HepG2 (cell line): ENCODE measurements around the gene TIMM10. TPM values are rescaled to one million over a fixed set of nuclear protein-coding genes. Genes with fewer than 3 reads are reported as not detected.

Experiments
- CHD4 ChIP-seq: fragments of 200-600 bp; sonication (generic); IDR thresholded peaks from 2 replicates; pipeline ENCODE4 v1.7.0; 2017; ENCODE audit warnings: mild to moderate bottlenecking, low read length, borderline replicate concordance
- DBP ChIP-seq: sonication (generic); formaldehyde crosslinking; IDR thresholded peaks from 2 replicates; pipeline ENCODE4 v1.4.0; 2020; ENCODE audit warnings: missing genetic modification reagents; ENCODE audit errors: not compliant biosample characterization
- DNMT1 ChIP-seq: sonication (generic); formaldehyde crosslinking; IDR thresholded peaks from 2 replicates; pipeline ENCODE4 v1.5.1; 2020; ENCODE audit warnings: mild to moderate bottlenecking, missing genetic modification reagents
- HIVEP1 ChIP-seq: sonication (generic); formaldehyde crosslinking; IDR thresholded peaks from 2 replicates; pipeline ENCODE4 v1.4.0; 2020; ENCODE audit warnings: mild to moderate bottlenecking, missing genetic modification reagents
- KLF11 ChIP-seq: IDR thresholded peaks from 2 replicates; pipeline ENCODE4 v1.6.1; 2016; ENCODE audit warnings: missing compliant biosample characterization
- NFYC ChIP-seq: IDR thresholded peaks from 2 replicates; pipeline ENCODE4 v1.6.1; 2016; ENCODE audit warnings: missing genetic modification reagents, missing compliant biosample characterization
- NR2C2 ChIP-seq: sonication (generic); formaldehyde crosslinking; IDR thresholded peaks from 2 replicates; pipeline ENCODE4 v1.4.0; 2020; ENCODE audit warnings: missing genetic modification reagents, mild to moderate bottlenecking, moderate library complexity, borderline replicate concordance
- PCBP2 ChIP-seq: fragments of 200-400 bp; formaldehyde crosslinking; optimal IDR thresholded peaks from 2 replicates; pipeline ENCODE3; 2018; ENCODE audit warnings: low read length, low read depth; ENCODE audit not compliant: poor library complexity, severe bottlenecking
- POGZ ChIP-seq: sonication (generic); formaldehyde crosslinking; IDR thresholded peaks from 2 replicates; pipeline ENCODE4 v1.4.0; 2020; ENCODE audit warnings: mild to moderate bottlenecking, missing genetic modification reagents
- RFX1 ChIP-seq: fragments of 450-650 bp; IDR thresholded peaks from 2 replicates; pipeline ENCODE4 v1.6.1; 2017
- TCF12 ChIP-seq, 2 experiments: fragments of 450-650 bp in 1 of 2; sonication (generic) in 1 of 2; formaldehyde crosslinking in 1 of 2; IDR thresholded peaks; 2 replicates each; pipeline versions ENCODE4 v1.6.1 to v1.8.0; 2017 to 2022; ENCODE audit warnings: antibody characterized with exemption in 1 of 2, mild to moderate bottlenecking in 1 of 2, missing genetic modification reagents in 1 of 2, moderate library complexity in 1 of 2
- TFDP1 ChIP-seq: IDR thresholded peaks from 2 replicates; pipeline ENCODE4 v1.6.1; 2016; ENCODE audit warnings: missing compliant biosample characterization, missing genetic modification reagents, borderline replicate concordance
- TFDP2 ChIP-seq: sonication (generic); formaldehyde crosslinking; IDR thresholded peaks from 2 replicates; pipeline ENCODE4 v1.4.0; 2020; ENCODE audit warnings: missing genetic modification reagents
- TP53 ChIP-seq: sonication (generic); formaldehyde crosslinking; conservative IDR thresholded peaks from 2 replicates; pipeline ENCODE4 v1.4.0; 2020; ENCODE audit warnings: missing genetic modification reagents
- XBP1 ChIP-seq: sonication (generic); formaldehyde crosslinking; IDR thresholded peaks from 2 replicates; pipeline ENCODE4 v1.5.0; 2020; ENCODE audit warnings: missing genetic modification reagents
- ZC3H13 ChIP-seq: sonication (generic); formaldehyde crosslinking; IDR thresholded peaks from 2 replicates; pipeline ENCODE4 v1.8.1; 2023; ENCODE audit warnings: mild to moderate bottlenecking, missing genetic modification reagents, moderate library complexity
- ZNF296 ChIP-seq: sonication (generic); formaldehyde crosslinking; conservative IDR thresholded peaks from 2 replicates; pipeline ENCODE4 v1.5.0; 2020; ENCODE audit warnings: mild to moderate bottlenecking, missing genetic modification reagents
- ZNF609 ChIP-seq: sonication (generic); formaldehyde crosslinking; IDR thresholded peaks from 2 replicates; pipeline ENCODE4 v1.4.0; 2020; ENCODE audit warnings: mild to moderate bottlenecking, missing genetic modification reagents, borderline replicate concordance
- polyA plus RNA-seq, 8 experiments: library from polyadenylated mRNA; depleted of rRNA in 3 of 8; stranded (reverse) in 7 of 8; unstranded in 1 of 8; fragments of >200 nt; fragmentation: Illumina TruSeq in 4 of 8; extraction: Trizol in 4 of 8; gene quantifications; 2 replicates each; pipeline versions ENCODE4 v1.2.1 to v1.2.3, GENCODE V29; 2011 to 2016; ENCODE audit warnings: low read depth in 4 of 8, missing spikeins in 1 of 8, mixed read lengths in 1 of 8; ENCODE audit not compliant: insufficient read depth in 1 of 8
- total RNA-seq, 5 experiments: library from RNA; depleted of rRNA; stranded (reverse); fragments of >200 nt; fragmentation: Illumina TruSeq; extraction: Trizol; gene quantifications; 2 replicates each; pipeline ENCODE4 v1.2.3, GENCODE V29; 2016; ENCODE audit warnings: low read depth in 1 of 5
- TF ChIP-seq, protein P1 (sequence below): sonication (generic); formaldehyde crosslinking; IDR thresholded peaks from 2 replicates; pipeline ENCODE4 v1.4.0; 2020; ENCODE audit warnings: mild to moderate bottlenecking, missing genetic modification reagents

Gene TIMM10
- total and polyA plus RNA-seq, 2 of the 13 experiments (the other 11 are each of a cell fraction or from before 2014, with no cell fraction given), result 67.8 to 82.2 TPM

- no peak for TF ChIP-seq DBP
- TF ChIP-seq KLF11, result no peak
- TF ChIP-seq POGZ (CRISPR knock-in tag), result no peak
- TF ChIP-seq HIVEP1 (CRISPR knock-in tag), result no peak
- no peak for TF ChIP-seq CHD4
- no peak for TF ChIP-seq TCF12 (IDR thresholded peaks at IDR 0.05)
- TF ChIP-seq TCF12 (CRISPR knock-in tag; IDR thresholded peaks at IDR 0.05), result no peak
- no peak for TF ChIP-seq NFYC (CRISPR knock-in tag)
- no peak for TF ChIP-seq RFX1
- no peak for TF ChIP-seq XBP1 (CRISPR knock-in tag)
- no peak for TF ChIP-seq PCBP2
- TF ChIP-seq TFDP2 (CRISPR knock-in tag), result no peak
- peak; percentile 50; the same call in 1 of the 2 replicates for TF ChIP-seq NR2C2 (CRISPR knock-in tag)
- TF ChIP-seq, protein P1, sequence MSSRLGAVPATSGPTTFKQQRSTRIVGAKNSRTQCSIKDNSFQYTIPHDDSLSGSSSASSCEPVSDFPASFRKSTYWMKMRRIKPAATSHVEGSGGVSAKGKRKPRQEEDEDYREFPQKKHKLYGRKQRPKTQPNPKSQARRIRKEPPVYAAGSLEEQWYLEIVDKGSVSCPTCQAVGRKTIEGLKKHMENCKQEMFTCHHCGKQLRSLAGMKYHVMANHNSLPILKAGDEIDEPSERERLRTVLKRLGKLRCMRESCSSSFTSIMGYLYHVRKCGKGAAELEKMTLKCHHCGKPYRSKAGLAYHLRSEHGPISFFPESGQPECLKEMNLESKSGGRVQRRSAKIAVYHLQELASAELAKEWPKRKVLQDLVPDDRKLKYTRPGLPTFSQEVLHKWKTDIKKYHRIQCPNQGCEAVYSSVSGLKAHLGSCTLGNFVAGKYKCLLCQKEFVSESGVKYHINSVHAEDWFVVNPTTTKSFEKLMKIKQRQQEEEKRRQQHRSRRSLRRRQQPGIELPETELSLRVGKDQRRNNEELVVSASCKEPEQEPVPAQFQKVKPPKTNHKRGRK (CRISPR knock-in tag), result no peak
- TF ChIP-seq TFDP1 (CRISPR knock-in tag), result peak; percentile 35; the same call in 1 of the 2 replicates
- no peak for TF ChIP-seq ZNF296 (CRISPR knock-in tag)
- no peak for TF ChIP-seq ZC3H13 (CRISPR knock-in tag)
- no peak for TF ChIP-seq TP53
- no peak for TF ChIP-seq ZNF609 (CRISPR knock-in tag)
- no peak for TF ChIP-seq DNMT1 (CRISPR knock-in tag)
These were observed 36.7 kb downstream of the TIMM10 start (continued) for GRCh38 chr11:57493507-57494503.
